ENCODE results near the gene KCNA3. TPM values are rescaled to one million over a fixed set of nuclear protein-coding genes. Genes with fewer than 3 reads are reported as not detected.
"Not testable (repeated sequence)": the region's sequence is repeated elsewhere in the genome, so short reads cannot be mapped to it uniquely, and the experiment has no call there.

Gene KCNA3
- total RNA-seq, 1 experiment from 2014 or later, result 0.59 TPM

GRCh38 chr1:110672001-110672752 lies 2.6 kb downstream of the KCNA3 start:
- DNase-seq, result peak; percentile 68
- Histone ChIP-seq H3K27me3 (ENCODE audit: control insufficient read depth, insufficient read depth, low read length) (peaks cover 68% of the 10 kb centered on the region), H3K36me3 (replicated peaks; ENCODE audit: control insufficient read depth, insufficient read depth, low read length) (no peaks in the 10 kb centered on the region), H3K4me3 (ENCODE audit: insufficient read depth, low read depth, low read length) (no peak overlapping the region)

DNA sequence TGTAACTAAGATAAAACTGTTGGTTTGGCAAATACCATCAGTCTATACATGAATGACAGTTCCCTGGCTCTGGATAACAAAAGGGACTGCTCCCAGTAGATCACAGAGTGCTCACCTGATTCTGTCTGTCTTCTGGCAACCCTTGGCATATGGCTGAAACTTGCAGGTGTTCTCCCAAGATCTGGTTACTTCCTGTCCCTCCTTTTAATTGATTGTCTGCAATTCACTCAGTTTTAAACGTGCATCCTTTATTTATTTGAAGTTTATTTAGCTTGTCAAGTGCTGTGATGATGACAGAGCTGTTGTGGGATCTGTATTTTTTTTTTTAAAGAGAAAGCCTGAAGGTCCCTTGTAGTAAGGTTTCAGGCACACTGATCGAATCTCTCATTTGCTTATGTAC lies 3.4 kb downstream of the KCNA3 start:
- no peak overlapping the region for H3K4me3 ChIP-seq (ENCODE audit: insufficient read depth, low read depth, low read length)
- peaks cover 59% of the 10 kb centered on the region for H3K27me3 ChIP-seq (ENCODE audit: control insufficient read depth, insufficient read depth, low read length)
- no peaks in the 10 kb centered on the region for H3K36me3 ChIP-seq (replicated peaks; ENCODE audit: control insufficient read depth, insufficient read depth, low read length)
- DNase-seq, result no peak

DNA sequence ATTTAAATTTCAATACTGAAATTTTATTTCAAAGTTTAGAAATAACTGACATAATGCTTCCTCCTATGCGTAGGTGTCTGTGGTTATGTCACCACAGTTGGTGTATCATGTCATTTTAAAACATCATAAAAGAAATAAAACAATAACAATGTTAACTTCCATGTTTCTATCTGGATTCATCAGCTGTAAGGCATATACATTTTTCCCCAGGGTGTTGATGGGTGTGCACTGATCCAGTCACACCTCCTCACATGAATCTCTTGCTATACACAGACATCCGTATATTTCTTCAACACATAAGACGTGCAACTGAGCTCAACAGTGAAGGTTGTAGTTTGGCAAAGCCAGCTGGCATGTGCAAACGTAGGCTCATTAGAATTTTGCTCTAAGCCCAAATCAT lies 6.2 kb downstream of the KCNA3 start:
- Histone ChIP-seq H3K27me3 (ENCODE audit: control insufficient read depth, insufficient read depth, low read length) (peaks cover 31% of the 10 kb centered on the region), H3K36me3 (replicated peaks; ENCODE audit: control insufficient read depth, insufficient read depth, low read length) (no peaks in the 10 kb centered on the region), H3K4me3 (ENCODE audit: insufficient read depth, low read depth, low read length) (no peak overlapping the region)
- DNase-seq, result no peak

DNA sequence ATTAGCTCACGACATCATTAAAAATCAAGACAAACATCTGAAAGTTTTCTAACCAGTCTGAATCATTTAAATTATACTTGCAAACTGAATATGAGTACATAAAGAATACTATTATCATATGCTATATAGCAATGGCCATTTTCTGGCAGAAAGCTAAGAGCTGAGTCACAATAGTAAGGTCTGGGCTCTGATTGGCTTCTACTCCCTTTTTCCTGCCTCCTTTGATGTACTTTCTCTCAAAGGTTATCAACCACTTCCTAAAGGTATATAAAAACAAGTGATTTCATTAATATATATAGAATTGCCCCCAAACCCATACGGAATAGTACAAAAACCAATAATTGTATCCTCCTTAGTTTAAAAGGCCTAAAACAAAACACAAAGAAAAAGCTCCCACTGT lies 7.0 kb downstream of the KCNA3 start:
- DNase-seq, result no peak
- Histone ChIP-seq H3K36me3 (replicated peaks; ENCODE audit: control insufficient read depth, insufficient read depth, low read length) (no peaks in the 10 kb centered on the region), H3K4me3 (ENCODE audit: insufficient read depth, low read depth, low read length) (no peak overlapping the region), H3K27me3 (ENCODE audit: control insufficient read depth, insufficient read depth, low read length) (peaks cover 24% of the 10 kb centered on the region)

DNA sequence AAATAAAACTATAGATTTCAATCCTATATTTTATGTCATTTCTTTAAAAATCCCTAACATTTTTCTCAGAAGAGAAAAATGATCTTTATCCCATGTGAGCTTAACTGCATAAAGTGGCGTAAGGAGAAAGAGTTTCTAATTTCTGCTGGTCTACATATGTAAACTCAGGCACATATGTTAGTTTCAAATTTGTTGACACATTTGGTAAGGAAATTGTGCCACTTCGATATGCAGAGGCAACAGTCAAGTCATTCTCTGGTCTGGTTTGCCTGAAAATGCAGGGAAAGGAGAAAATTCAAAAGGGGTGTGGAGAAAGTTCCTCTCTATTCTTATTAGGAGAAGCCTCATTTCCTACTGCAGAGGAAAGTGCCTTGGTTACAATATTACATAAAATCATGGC lies 11.5 kb downstream of the KCNA3 start:
- Histone ChIP-seq H3K36me3 (replicated peaks; ENCODE audit: control insufficient read depth, insufficient read depth, low read length) (no peaks in the 10 kb centered on the region), H3K27me3 (ENCODE audit: control insufficient read depth, insufficient read depth, low read length) (no peaks in the 10 kb centered on the region; the same call in 1 of the 2 replicates), H3K4me3 (ENCODE audit: insufficient read depth, low read depth, low read length) (no peak overlapping the region)
- no peak for DNase-seq

DNA sequence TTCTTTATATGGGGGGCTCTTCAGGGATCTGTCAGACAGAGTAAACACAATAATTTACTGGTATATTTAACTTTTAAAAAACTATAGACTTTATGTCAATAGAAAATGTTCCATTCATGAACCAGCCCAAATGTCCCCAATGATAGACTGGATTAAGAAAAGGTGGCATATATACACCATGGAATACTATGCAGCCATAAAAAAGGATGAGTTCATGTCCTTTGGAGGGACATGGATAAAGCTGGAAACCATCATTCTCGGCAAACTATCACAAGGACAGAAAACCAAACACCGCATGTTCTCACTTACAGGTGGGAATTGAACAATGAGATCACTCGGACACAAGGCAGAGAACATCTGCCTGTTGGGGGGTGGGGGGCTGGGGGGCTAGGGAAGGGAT lies 15.2 kb downstream of the KCNA3 start:
- not testable (repeated sequence) for H3K4me3 ChIP-seq (ENCODE audit: insufficient read depth, low read depth, low read length); DNase-seq; H3K27me3 ChIP-seq (ENCODE audit: control insufficient read depth, insufficient read depth, low read length); H3K36me3 ChIP-seq (replicated peaks; ENCODE audit: control insufficient read depth, insufficient read depth, low read length)

DNA sequence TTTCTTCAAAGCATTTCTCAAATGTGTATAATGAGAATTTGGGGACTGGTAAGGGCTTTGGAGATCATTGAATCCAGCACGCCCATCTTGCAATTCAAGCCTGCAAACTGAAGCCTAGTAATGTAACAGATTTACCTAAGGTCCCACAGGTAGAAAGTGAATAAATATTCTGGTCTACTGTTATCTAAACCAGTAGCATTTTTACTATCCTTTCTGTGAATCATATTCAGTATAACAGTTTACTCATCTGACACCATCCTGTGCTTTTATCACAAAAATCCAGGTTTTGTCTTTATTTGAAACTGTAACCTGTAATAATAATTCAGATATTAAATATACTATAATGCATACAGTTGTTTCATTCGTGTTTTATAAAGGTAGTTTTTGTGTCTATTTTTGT lies 17.4 kb downstream of the KCNA3 start:
- no peak for DNase-seq
- Histone ChIP-seq H3K27me3 (ENCODE audit: control insufficient read depth, insufficient read depth, low read length) (no peaks in the 10 kb centered on the region; the same call in 1 of the 2 replicates), H3K36me3 (replicated peaks; ENCODE audit: control insufficient read depth, insufficient read depth, low read length) (no peaks in the 10 kb centered on the region), H3K4me3 (ENCODE audit: insufficient read depth, low read depth, low read length) (no peak overlapping the region)

GRCh38 chr1:110650609-110651008 lies 24.1 kb downstream of the KCNA3 start:
- H3K4me3 ChIP-seq (ENCODE audit: insufficient read depth, low read depth, low read length), result no peak overlapping the region
- DNase-seq, result no peak

DNA sequence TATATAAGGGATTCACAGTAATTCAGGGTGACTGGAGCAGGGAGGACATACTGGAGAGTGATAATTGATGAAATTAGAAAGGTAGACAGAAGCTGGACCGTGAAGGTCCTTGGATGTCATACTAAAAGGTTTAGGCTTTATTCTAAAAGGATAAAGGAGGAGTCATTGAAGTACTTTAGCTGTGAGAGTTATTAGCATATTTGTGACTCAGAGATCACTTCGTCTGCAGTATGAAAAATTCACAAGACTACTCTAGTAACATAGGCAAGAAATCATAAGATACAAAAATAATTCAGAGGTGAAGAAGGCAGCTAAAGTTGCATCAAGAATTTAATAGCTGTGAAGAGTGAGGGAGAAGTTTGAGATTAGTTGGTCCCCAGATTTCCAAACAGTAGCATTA lies 26.3 kb downstream of the KCNA3 start:
- Histone ChIP-seq H3K36me3 (replicated peaks; ENCODE audit: control insufficient read depth, insufficient read depth, low read length) (no peaks in the 10 kb centered on the region), H3K27me3 (ENCODE audit: control insufficient read depth, insufficient read depth, low read length) (no peaks in the 10 kb centered on the region), H3K4me3 (ENCODE audit: insufficient read depth, low read depth, low read length) (no peak overlapping the region)
- no peak for DNase-seq

More at GRCh38 chr1:110650609-110651008, 24.1 kb downstream of the KCNA3 start:
- Histone ChIP-seq H3K27me3 (ENCODE audit: control insufficient read depth, insufficient read depth, low read length) (no peaks in the 10 kb centered on the region; the same call in 1 of the 2 replicates), H3K36me3 (replicated peaks; ENCODE audit: control insufficient read depth, insufficient read depth, low read length) (no peaks in the 10 kb centered on the region)

DNA sequence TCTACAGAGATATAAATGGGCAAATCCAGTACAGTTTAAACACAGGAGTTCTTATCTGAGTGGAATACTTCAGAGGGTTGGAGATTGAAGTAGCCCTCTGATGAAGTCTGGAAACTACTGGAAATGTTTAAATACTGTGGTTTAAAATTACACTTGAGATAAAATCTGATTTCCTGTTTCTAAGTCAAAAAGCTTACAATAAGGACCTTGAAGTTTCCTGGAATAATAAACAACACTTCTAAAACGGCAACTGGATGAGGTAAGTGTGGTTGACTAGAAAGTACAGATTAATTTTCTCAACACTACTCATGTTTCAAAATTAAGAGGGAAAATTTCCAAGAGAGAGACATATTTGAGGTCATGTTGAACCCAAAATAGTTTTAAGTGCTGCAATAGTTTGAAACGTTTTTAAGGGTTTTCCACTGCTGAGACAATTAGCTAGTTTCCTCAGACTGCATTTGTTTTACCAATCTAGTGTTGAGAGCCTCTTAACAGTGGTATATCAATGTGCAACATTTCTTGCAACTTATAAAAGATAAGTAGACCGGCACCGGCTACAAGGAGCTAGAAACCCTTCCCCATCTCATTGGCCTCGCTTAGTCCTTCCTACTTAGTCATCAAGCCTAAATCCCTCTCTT lies 27.4 kb downstream of the KCNA3 start:
- no peak for DNase-seq
- Histone ChIP-seq H3K36me3 (replicated peaks; ENCODE audit: control insufficient read depth, insufficient read depth, low read length) (no peaks in the 10 kb centered on the region), H3K4me3 (ENCODE audit: insufficient read depth, low read depth, low read length) (no peak overlapping the region), H3K27me3 (ENCODE audit: control insufficient read depth, insufficient read depth, low read length) (no peaks in the 10 kb centered on the region)

DNA sequence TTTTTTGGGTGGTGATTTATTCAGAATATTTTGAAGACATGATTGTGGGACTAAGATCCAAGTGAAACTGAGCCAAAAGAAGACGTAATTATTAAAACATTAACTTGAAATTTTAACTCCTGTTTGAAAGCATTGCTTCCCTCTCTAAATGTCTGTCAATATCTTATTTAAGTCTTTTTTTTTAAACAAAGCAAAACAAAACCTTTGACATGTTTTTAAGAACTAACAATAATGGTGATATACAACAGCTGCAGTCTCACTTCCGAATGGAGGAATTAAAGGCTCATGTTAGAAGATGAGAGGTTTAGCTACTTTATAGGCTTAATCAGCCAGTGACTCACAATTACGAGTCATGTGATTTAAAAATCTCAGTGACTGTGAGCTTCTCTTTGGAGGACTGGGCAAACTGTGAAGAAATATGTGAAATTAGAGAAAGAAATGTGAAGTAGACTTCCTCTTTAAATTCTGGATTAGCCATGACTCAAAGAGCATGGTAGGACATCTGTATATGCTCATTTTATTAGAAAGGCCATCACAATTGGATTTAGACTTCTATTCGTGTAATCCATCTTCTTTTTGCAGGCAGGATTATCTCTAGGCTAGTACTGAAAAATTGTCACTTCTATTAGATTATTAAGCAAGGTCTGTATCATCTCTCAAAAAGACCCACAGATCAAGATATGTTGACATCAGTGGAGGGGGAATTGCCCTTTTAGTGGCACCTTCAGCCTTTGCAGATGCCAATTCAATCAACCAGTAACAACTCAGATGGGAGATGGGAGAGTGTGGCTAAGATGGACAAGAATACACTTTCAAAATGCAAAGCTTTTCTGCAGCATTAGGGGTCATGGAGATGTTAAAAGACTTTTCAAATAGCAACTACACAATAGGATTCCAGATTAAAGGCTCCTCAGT lies 28.7 kb downstream of the KCNA3 start:
- no peak for DNase-seq
- Histone ChIP-seq H3K27me3 (ENCODE audit: control insufficient read depth, insufficient read depth, low read length) (no peaks in the 10 kb centered on the region), H3K36me3 (replicated peaks; ENCODE audit: control insufficient read depth, insufficient read depth, low read length) (no peaks in the 10 kb centered on the region), H3K4me3 (ENCODE audit: insufficient read depth, low read depth, low read length) (no peak overlapping the region)

- Histone ChIP-seq H3K27me3 (ENCODE audit: control insufficient read depth, insufficient read depth, low read length) (no peaks in the 10 kb centered on the region), H3K36me3 (replicated peaks; ENCODE audit: control insufficient read depth, insufficient read depth, low read length) (no peaks in the 10 kb centered on the region)
These were observed 29.5 kb downstream of the KCNA3 start for GRCh38 chr1:110645211-110645610.

DNA sequence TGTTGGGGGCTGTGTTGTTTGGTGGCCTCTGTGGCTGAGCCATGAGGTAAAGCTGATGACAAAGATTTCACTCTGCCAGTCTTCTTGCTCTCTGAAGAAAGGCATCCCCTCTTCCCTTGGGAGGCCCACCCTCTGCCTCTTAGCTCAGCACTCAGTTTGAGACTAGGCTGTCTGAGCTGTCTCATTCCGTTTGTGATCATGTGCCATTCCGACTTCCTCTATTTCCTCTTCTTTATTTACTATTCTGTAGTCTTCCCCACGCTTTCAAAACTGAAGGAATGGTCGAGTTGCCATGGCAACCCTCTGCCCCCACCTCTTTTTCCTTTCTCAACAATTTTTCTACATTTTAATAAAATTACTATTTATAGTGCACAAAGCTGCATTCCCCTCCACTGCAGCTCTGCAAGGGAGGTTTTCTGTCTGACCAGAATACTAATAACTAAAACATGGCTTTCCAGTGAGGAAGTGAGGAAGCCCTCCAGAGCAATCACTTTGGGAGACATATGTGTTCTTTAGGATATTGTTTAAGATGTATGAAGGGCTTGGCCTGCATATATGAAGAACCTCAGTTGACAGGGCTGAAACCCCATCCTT lies 30.8 kb downstream of the KCNA3 start:
- no peaks in the 10 kb centered on the region for H3K27me3 ChIP-seq (ENCODE audit: control insufficient read depth, insufficient read depth, low read length)
- no peak overlapping the region for H3K4me3 ChIP-seq (ENCODE audit: insufficient read depth, low read depth, low read length)
- DNase-seq, result no peak
- H3K36me3 ChIP-seq (replicated peaks; ENCODE audit: control insufficient read depth, insufficient read depth, low read length), result no peaks in the 10 kb centered on the region

More at GRCh38 chr1:110645211-110645610, 29.5 kb downstream of the KCNA3 start:
- DNase-seq, result no peak
- no peak overlapping the region for H3K4me3 ChIP-seq (ENCODE audit: insufficient read depth, low read depth, low read length)

DNA sequence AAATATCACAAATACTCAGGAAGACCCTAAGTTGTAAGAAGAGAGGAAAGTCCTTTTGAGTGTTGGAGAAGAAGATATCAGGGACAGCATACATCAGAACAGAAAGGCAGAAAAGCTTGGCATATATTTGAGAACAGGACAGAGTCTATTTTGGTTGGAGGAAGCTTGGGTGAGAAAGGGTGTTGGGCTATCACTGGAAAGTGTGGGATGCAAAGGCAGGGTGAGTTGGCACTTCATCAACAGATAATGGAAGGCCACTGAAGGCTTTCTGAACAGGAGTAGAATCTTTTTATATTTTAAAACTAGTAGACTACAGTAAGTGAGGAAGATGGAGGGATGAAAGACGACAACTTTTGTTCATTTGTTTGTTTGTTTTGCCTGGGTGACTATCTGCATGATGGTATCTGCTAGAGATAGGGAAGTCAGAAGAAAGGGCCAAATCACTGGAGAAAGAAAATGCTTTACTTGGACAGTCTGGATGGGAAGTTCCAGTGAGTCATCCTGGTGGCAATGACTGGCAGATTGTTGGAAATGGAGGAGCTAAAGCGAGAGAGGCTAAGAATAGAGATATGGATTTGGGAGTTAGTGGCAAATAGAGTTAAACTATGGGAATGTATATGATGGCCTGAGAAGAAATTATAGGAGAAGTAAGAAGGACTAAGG lies 34.9 kb downstream of the KCNA3 start:
- Histone ChIP-seq H3K36me3 (replicated peaks; ENCODE audit: control insufficient read depth, insufficient read depth, low read length) (no peaks in the 10 kb centered on the region), H3K4me3 (ENCODE audit: insufficient read depth, low read depth, low read length) (no peak overlapping the region)

More for the DNA sequence above, 34.9 kb downstream of the KCNA3 start:
- no peaks in the 10 kb centered on the region; the same call in 1 of the 2 replicates for H3K27me3 ChIP-seq (ENCODE audit: control insufficient read depth, insufficient read depth, low read length)
- no peak for DNase-seq

Measured in H7 (cell line).